Thyroid gland (tissue), 4 donors: ENCODE measurements around the gene NEMP1. TPM values are rescaled to one million over a fixed set of nuclear protein-coding genes. Genes with fewer than 3 reads are reported as not detected.

Source experiments
- DNase-seq, 2 donors: peaks; one replicate each; pipeline ENCODE4 v3.0.0-alpha.2; 2019
- H3K27ac ChIP-seq, 3 donors: fragments of 200-600 bp; sonication (generic); 1 replicate in 2 of 3; 2 replicates in 1 of 3; pipeline ENCODE4 v1.5.1; 2016 to 2019; ENCODE audit warnings: mild to moderate bottlenecking in 1 of 3, moderate library complexity in 1 of 3
- H3K27me3 ChIP-seq: fragments of 200-600 bp; sonication (generic); one replicate; pipeline ENCODE4 v1.5.1; 2019
- H3K36me3 ChIP-seq, 2 donors: fragments of 200-600 bp; sonication (generic); one replicate each; pipeline ENCODE4 v1.5.1; 2016 to 2019
- H3K4me1 ChIP-seq, 2 donors: fragments of 200-600 bp; sonication (generic); one replicate each; pipeline ENCODE4 v1.5.1; 2017 to 2019
- H3K4me3 ChIP-seq, 3 donors: fragments of 200-600 bp; sonication (generic); replicated peaks in 1 of 3; 1 replicate in 2 of 3; 2 replicates in 1 of 3; pipeline ENCODE4 v1.5.1; 2016; ENCODE audit warnings: mild to moderate bottlenecking in 1 of 3
- H3K9me3 ChIP-seq: fragments of 200-600 bp; sonication (generic); one replicate; pipeline ENCODE4 v1.5.1; 2017
- POLR2A ChIP-seq, 2 donors: fragments of 450-650 bp; IDR thresholded peaks; one replicate each; pipeline ENCODE4 v1.6.1; 2017; ENCODE audit warnings: antibody characterized with exemption in 2 of 2, mild to moderate bottlenecking in 2 of 2, moderate library complexity in 1 of 2
- WGBS, 2 donors: methylation state at CpG; one replicate each; pipeline ENCODE4 v1.1.5; 2017; 5-methylcytosine and 5-hydroxymethylcytosine counted together
- intact Hi-C: fragments of 100-400 bp; cut with DNase I; formaldehyde crosslinking; loops from one replicate; pipeline ENCODE4 v1.15.1; 2023
- total RNA-seq, 4 donors: library from RNA; depleted of rRNA; stranded (reverse); fragments of >200 nt; gene quantifications; one replicate each; pipeline ENCODE4 v1.2.3, GENCODE V29; 2016
- TF ChIP-seq, protein P1 (sequence below), 6 experiments: fragments of 200-600 bp in 3 of 6; fragments of 450-650 bp in 3 of 6; sonication (generic) in 3 of 6; IDR thresholded peaks; one replicate each; pipeline ENCODE4 v1.5.1; 2016 to 2019; ENCODE audit warnings: antibody characterized with exemption in 6 of 6, mild to moderate bottlenecking in 2 of 6, inconsistent platforms in 1 of 6, moderate library complexity in 1 of 6

The NEMP1 gene
- total RNA-seq, 4 donors from 2014 or later: 5.6 to 10.9 (median 9.2) TPM

DNA sequence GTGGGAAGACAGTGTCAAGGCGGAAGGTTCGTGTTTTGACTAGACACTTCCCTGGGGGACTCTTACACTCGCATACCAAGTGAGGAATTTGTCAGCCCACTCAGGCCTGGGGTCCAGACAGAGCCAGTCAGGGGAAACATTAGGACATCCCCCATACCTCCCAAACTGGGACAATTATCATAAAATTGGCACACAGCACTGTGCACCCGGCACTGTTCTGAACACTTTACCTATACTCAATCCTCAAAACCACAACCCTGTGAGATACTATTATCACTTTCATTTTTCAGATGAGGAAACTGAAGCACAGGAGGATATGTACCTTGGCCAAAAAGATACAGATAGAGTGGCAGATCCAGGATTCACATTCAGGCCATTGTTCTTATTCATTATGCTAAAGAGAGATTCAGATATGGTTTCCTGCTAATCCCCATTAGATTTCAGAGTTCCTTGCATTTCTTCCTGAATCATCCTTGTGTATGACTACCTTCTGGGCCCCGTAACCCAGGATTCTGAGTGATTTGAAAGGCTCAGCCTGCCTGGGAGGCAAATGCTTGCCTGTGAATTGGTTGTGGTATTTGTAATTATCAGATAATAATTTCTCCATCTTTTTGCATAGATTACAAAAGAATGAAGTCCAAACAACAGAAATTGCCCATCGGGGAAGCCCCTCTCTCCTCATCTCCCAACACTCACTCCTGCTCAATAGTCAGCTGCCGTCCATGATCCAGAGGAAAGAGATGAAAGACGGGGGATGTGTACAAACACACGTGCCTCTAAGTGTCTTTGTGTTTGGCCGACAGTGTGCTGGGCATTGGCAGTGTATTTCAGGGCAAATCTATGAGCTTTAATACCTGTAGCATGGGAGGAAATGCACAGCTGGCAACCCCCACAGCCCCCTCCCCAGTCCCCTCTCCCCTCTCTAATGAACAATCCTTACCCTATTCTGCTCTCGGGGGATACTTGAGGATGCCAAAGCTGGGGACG lies 66.9 kb downstream of the NEMP1 start:
- H3K9me3 ChIP-seq: no peaks in the 10 kb centered on the region
- peaks cover 3 to 4% of the 10 kb centered on the region in 2 donors for H3K4me1 ChIP-seq
- no peaks in the 10 kb centered on the region for H3K27me3 ChIP-seq
- H3K36me3 ChIP-seq: no peaks in the 10 kb centered on the region
- WGBS, 2 donors: 54 to 62% methylated on average over 12 of the region's 12 CpGs
- no peak for DNase-seq
- no peak overlapping the region for H3K27ac ChIP-seq
- TF ChIP-seq, protein P1, sequence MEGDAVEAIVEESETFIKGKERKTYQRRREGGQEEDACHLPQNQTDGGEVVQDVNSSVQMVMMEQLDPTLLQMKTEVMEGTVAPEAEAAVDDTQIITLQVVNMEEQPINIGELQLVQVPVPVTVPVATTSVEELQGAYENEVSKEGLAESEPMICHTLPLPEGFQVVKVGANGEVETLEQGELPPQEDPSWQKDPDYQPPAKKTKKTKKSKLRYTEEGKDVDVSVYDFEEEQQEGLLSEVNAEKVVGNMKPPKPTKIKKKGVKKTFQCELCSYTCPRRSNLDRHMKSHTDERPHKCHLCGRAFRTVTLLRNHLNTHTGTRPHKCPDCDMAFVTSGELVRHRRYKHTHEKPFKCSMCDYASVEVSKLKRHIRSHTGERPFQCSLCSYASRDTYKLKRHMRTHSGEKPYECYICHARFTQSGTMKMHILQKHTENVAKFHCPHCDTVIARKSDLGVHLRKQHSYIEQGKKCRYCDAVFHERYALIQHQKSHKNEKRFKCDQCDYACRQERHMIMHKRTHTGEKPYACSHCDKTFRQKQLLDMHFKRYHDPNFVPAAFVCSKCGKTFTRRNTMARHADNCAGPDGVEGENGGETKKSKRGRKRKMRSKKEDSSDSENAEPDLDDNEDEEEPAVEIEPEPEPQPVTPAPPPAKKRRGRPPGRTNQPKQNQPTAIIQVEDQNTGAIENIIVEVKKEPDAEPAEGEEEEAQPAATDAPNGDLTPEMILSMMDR (IDR thresholded peaks at IDR 0.05): no peak
- TF ChIP-seq POLR2A (IDR thresholded peaks at IDR 0.05): no peak
- H3K4me3 ChIP-seq: no peak overlapping the region
- intact Hi-C loops: no loop called here

DNA sequence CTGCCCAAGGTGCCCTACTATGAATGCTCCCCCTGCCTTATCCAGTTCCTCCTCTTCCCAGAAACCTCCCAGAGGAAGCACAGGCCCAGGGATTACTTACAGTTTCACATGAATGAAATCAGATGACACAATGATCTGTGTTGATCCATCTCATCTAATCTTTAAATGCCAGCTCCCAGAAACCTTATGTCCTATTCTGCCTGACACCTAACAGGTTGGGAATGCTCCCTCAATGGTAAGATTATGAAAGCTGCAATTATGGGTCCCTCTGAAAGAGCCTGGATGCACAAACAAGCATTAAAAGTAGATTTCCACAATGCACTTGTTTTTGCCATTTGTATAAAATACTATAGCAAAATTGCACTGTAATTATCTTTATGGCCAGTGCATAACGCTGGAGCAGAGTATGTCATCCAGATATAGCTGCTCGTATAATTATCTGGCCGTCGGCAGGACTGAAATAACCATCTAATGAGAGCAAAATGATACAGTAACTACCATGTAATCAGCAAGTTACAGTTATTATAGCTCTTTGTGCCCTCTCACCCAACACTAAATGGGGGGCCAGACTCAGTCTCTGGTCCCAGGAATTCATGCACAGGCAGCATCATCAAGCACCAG lies 67.9 kb downstream of the NEMP1 start:
- TF ChIP-seq, protein P1 (IDR thresholded peaks at IDR 0.05): no peak
- no peak for TF ChIP-seq POLR2A (IDR thresholded peaks at IDR 0.05)
- Histone ChIP-seq H3K9me3 (no peaks in the 10 kb centered on the region), H3K36me3 (no peaks in the 10 kb centered on the region), H3K27ac (no peak overlapping the region), H3K4me1 (peaks cover 5 to 6% of the 10 kb centered on the region in 2 donors), H3K27me3 (no peaks in the 10 kb centered on the region), H3K4me3 (no peak overlapping the region)
- intact Hi-C loops: no loop called here
- 83 to 95% methylated on average over 4 of the region's 4 CpGs for WGBS, 2 donors
- no peak for DNase-seq

DNA sequence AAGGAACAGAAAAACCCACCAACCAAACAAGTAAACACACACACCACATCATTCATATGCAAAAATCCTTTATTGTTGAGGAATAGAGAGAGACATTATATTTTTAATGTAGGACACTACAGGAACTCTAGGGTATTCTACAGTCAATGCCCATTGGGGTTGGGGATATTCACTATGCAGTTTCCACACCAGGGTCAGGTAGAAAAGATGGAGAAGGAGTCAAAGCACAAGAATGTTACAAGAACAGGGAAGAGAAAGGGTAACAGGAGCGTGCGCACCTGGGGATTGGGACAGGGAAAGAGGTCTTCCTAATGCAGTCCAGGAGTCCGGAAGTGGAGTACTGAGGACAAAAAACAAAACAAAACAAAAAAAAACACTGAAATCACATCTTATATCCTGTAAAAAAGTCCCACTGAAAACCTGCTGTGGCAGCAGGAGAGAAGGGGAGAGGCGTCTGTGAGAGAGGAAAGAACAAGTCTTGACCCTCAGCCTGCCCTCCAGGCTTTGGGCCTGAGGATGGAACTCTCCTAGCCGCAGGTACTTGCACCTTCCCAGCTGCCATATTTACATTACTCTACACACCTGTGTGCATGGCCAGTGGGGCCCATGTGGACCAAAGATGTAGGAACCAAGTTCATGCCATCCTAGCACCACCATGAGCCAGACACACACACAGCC lies 68.5 kb downstream of the NEMP1 start:
- DNase-seq: no peak
- no peak overlapping the region for H3K4me3 ChIP-seq
- intact Hi-C loops: loop anchor here (10.0 kb wide), 1 partner anchor 105 kb away; the partner anchor contains the start of gene STAT6
- no peak for TF ChIP-seq POLR2A (IDR thresholded peaks at IDR 0.05)
- TF ChIP-seq, protein P1 (IDR thresholded peaks at IDR 0.05): no peak
- no peaks in the 10 kb centered on the region for H3K9me3 ChIP-seq
- no peaks in the 10 kb centered on the region for H3K27me3 ChIP-seq
- no peaks in the 10 kb centered on the region for H3K36me3 ChIP-seq
- 89 to 92% methylated on average over 5 of the region's 5 CpGs for WGBS, 2 donors
- no peak overlapping the region for H3K27ac ChIP-seq
- peaks cover 12 to 13% of the 10 kb centered on the region in 2 donors for H3K4me1 ChIP-seq

DNA sequence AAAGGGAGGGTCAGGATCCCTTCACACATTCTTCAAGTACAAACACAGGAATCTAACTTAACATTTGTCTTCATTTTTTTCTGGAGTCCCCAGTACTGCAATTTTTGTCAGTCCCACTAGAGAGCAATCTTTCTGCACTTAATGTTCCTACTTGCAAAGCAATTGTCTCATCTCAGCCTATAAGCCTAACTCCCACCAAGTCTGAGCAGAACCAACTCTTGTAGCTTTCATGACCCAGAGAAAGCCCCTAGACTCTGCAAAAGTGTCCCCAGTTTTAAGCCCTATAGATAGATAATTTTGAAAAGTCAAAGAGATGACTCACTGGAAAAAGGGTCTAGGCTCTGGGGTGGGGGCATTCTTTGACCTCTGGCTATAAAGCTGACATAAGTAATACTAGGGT lies 70.4 kb downstream of the NEMP1 start:
- H3K27ac ChIP-seq: no peak overlapping the region
- no peak for TF ChIP-seq POLR2A (IDR thresholded peaks at IDR 0.05)
- TF ChIP-seq, protein P1 (IDR thresholded peaks at IDR 0.05): peak in 4 of 6 experiments; percentile 11 to 49 (median 47)
- no peaks in the 10 kb centered on the region for H3K9me3 ChIP-seq
- DNase-seq: no peak
- no peaks in the 10 kb centered on the region for H3K27me3 ChIP-seq
- H3K36me3 ChIP-seq: peaks cover 9 to 14% of the 10 kb centered on the region in 2 donors
- H3K4me3 ChIP-seq: no peak overlapping the region
- intact Hi-C loops: loop anchor here (10.0 kb wide), 1 partner anchor 107 kb away; the partner anchor contains the start of gene STAT6
- peaks cover 12 to 16% of the 10 kb centered on the region in 2 donors for H3K4me1 ChIP-seq
